H9 (cell line): ENCODE data around the gene EPB41L4A. TPM values are rescaled to one million over a fixed set of nuclear protein-coding genes. Genes with fewer than 3 reads are reported as not detected.

Experiments used
- DNase-seq: peaks from one replicate; pipeline ENCODE4 v3.0.0-alpha.2; 2017
- H2AFZ ChIP-seq: one replicate; pipeline ENCODE4 v1.6.1; 2013; ENCODE audit warnings: mild to moderate bottlenecking, low read length, control low read depth, moderate library complexity
- H2AK5ac ChIP-seq: 2 replicates; pipeline ENCODE4 v1.6.1; 2013; ENCODE audit warnings: low read length, control low read depth, mixed read lengths; ENCODE audit not compliant: insufficient read length
- H2BK120ac ChIP-seq: one replicate; pipeline ENCODE4 v1.6.1; 2013; ENCODE audit warnings: low read depth, mild to moderate bottlenecking, low read length, control low read depth, inconsistent platforms; ENCODE audit not compliant: poor library complexity, severe bottlenecking
- H2BK12ac ChIP-seq: 2 replicates; pipeline ENCODE4 v1.6.1; 2013; ENCODE audit warnings: low read length, control low read depth, mixed read lengths, low read depth; ENCODE audit not compliant: insufficient read length
- H2BK15ac ChIP-seq: 2 replicates; pipeline ENCODE4 v1.6.1; 2013; ENCODE audit warnings: low read depth, low read length, control low read depth
- H2BK20ac ChIP-seq: one replicate; pipeline ENCODE4 v1.6.1; 2013; ENCODE audit warnings: low read depth, mild to moderate bottlenecking, low read length, control low read depth, inconsistent platforms; ENCODE audit not compliant: poor library complexity, severe bottlenecking
- H2BK5ac ChIP-seq: 2 replicates; pipeline ENCODE4 v1.6.1; 2013; ENCODE audit warnings: low read length, control low read depth, mixed read lengths; ENCODE audit not compliant: insufficient read length
- H3K14ac ChIP-seq: 2 replicates; pipeline ENCODE4 v1.6.1; 2013; ENCODE audit warnings: low read length, control low read depth; ENCODE audit not compliant: insufficient read depth
- H3K18ac ChIP-seq: 2 replicates; pipeline ENCODE4 v1.6.1; 2013; ENCODE audit warnings: low read depth, mild to moderate bottlenecking, mixed read lengths, low read length, control low read depth; ENCODE audit not compliant: insufficient read length
- H3K23ac ChIP-seq: 2 replicates; pipeline ENCODE4 v1.6.1; 2013; ENCODE audit warnings: low read length, control low read depth, mixed read lengths, low read depth; ENCODE audit not compliant: insufficient read length
- H3K23me2 ChIP-seq: 2 replicates; pipeline ENCODE4 v1.6.1; 2013; ENCODE audit warnings: low read depth, mild to moderate bottlenecking, mixed read lengths, low read length, control low read depth; ENCODE audit not compliant: insufficient read length, poor library complexity, severe bottlenecking
- H3K27ac ChIP-seq: 2 replicates; pipeline ENCODE4 v1.5.1; 2013; ENCODE audit warnings: low read length, control low read depth, mixed read lengths, low read depth; ENCODE audit not compliant: insufficient read length
- H3K27me3 ChIP-seq: 2 replicates; pipeline ENCODE4 v1.6.1; 2013; ENCODE audit warnings: low read length, control low read depth, inconsistent platforms; ENCODE audit not compliant: insufficient read depth
- H3K4ac ChIP-seq: 2 replicates; pipeline ENCODE4 v1.6.1; 2013; ENCODE audit warnings: low read depth, mild to moderate bottlenecking, control low read depth, inconsistent platforms, low read length, moderate library complexity
- H3K4me1 ChIP-seq: 2 replicates; pipeline ENCODE4 v1.6.1; 2013; ENCODE audit warnings: low read length, control low read depth, inconsistent platforms; ENCODE audit not compliant: insufficient read depth
- H3K4me2 ChIP-seq: 2 replicates; pipeline ENCODE4 v1.6.1; 2013; ENCODE audit warnings: low read length, control low read depth, mixed read lengths; ENCODE audit not compliant: insufficient read length, insufficient read depth
- H3K56ac ChIP-seq: 2 replicates; pipeline ENCODE4 v1.6.1; 2013; ENCODE audit warnings: low read depth, mild to moderate bottlenecking, mixed read lengths, low read length, control low read depth; ENCODE audit not compliant: insufficient read length
- H3K79me1 ChIP-seq: 2 replicates; pipeline ENCODE4 v1.6.1; 2013; ENCODE audit warnings: low read depth, mild to moderate bottlenecking, moderate library complexity, low read length, control low read depth, inconsistent platforms; ENCODE audit not compliant: insufficient read depth, poor library complexity, severe bottlenecking
- H3K79me2 ChIP-seq: 2 replicates; pipeline ENCODE4 v1.6.1; 2013; ENCODE audit warnings: low read length, control low read depth, inconsistent platforms; ENCODE audit not compliant: insufficient read depth
- H3K9ac ChIP-seq: 2 replicates; pipeline ENCODE4 v1.6.1; 2013; ENCODE audit warnings: low read length, control low read depth, mixed read lengths; ENCODE audit not compliant: insufficient read length; ENCODE audit errors: extremely low read depth
- H3K9me3 ChIP-seq: one replicate; pipeline ENCODE4 v1.6.1; 2013; ENCODE audit warnings: low read depth, low read length, inconsistent platforms; ENCODE audit not compliant: control insufficient read depth
- H3T11ph ChIP-seq: one replicate; pipeline ENCODE4 v1.6.1; 2013; ENCODE audit warnings: mild to moderate bottlenecking, low read length, control low read depth, inconsistent platforms
- H4K20me1 ChIP-seq: one replicate; pipeline ENCODE4 v1.6.1; 2013; ENCODE audit not compliant: control insufficient read depth, insufficient read length, insufficient read depth
- H4K5ac ChIP-seq: 2 replicates; pipeline ENCODE4 v1.6.1; 2013; ENCODE audit warnings: low read depth, mild to moderate bottlenecking, mixed read lengths, low read length, control low read depth; ENCODE audit not compliant: insufficient read length
- H4K8ac ChIP-seq: replicated peaks from 2 replicates; pipeline ENCODE4 v1.6.1; 2013; ENCODE audit warnings: low read length, control low read depth, mixed read lengths, low read depth; ENCODE audit not compliant: insufficient read length
- H4K91ac ChIP-seq: 2 replicates; pipeline ENCODE4 v1.6.1; 2013; ENCODE audit warnings: low read depth, mild to moderate bottlenecking, moderate library complexity, mixed read lengths, low read length, control low read depth; ENCODE audit not compliant: insufficient read length
- H3K27ac Mint-ChIP-seq, 3 experiments: 2 replicates in 2 of 3; 3 replicates in 1 of 3; pipeline ENCODE4 v1.8.0; 2020 to 2021; ENCODE audit warnings: mixed read lengths in 3 of 3, mild to moderate bottlenecking in 1 of 3, moderate library complexity in 1 of 3
- H3K27me3 Mint-ChIP-seq: 2 replicates; pipeline ENCODE4 v1.8.0; 2021; ENCODE audit warnings: low read depth, mild to moderate bottlenecking, moderate library complexity, mixed read lengths
- H3K36me3 Mint-ChIP-seq, 3 experiments: 2 replicates in 2 of 3; 3 replicates in 1 of 3; pipeline ENCODE4 v1.8.0; 2020 to 2021; ENCODE audit warnings: low read depth in 3 of 3, mixed read lengths in 3 of 3; ENCODE audit not compliant: insufficient read depth in 1 of 3
- H3K4me1 Mint-ChIP-seq, 2 experiments: 2 replicates each; pipeline ENCODE4 v1.8.0; 2020; ENCODE audit warnings: mixed read lengths in 2 of 2
- H3K4me3 Mint-ChIP-seq, 2 experiments: 2 replicates in 1 of 2; 3 replicates in 1 of 2; pipeline ENCODE4 v1.8.0; 2020 to 2021; ENCODE audit warnings: mild to moderate bottlenecking in 2 of 2, mixed read lengths in 2 of 2, moderate library complexity in 1 of 2
- H3K9me3 Mint-ChIP-seq, 2 experiments: 2 replicates in 1 of 2; 3 replicates in 1 of 2; pipeline ENCODE4 v1.8.0; 2020; ENCODE audit warnings: mild to moderate bottlenecking in 2 of 2, mixed read lengths in 2 of 2, moderate library complexity in 1 of 2
- WGBS: extraction: QIAGEN DNeasy Blood & Tissue Kit; methylation state at CpG from one replicate; pipeline ENCODE4 v1.1.7; 2013; ENCODE audit warnings: missing lambda C conversion rate, low lambda C conversion rate, mixed read lengths; ENCODE audit not compliant: insufficient read length; ENCODE audit errors: extremely low coverage; 5-methylcytosine and 5-hydroxymethylcytosine counted together
- total RNA-seq: library from RNA; stranded (reverse); gene quantifications from 2 replicates; pipeline ENCODE4 v1.2.1, GENCODE V29; 2021
- TF ChIP-seq, protein P1 (sequence below): fragments of 200-600 bp; sonication (generic); conservative IDR thresholded peaks from 3 replicates; pipeline ENCODE4 v1.8.0; 2021; ENCODE audit warnings: antibody characterized with exemption, mild to moderate bottlenecking

Gene EPB41L4A
- total RNA-seq, 1 experiment from 2014 or later: 4.9 TPM

DNA sequence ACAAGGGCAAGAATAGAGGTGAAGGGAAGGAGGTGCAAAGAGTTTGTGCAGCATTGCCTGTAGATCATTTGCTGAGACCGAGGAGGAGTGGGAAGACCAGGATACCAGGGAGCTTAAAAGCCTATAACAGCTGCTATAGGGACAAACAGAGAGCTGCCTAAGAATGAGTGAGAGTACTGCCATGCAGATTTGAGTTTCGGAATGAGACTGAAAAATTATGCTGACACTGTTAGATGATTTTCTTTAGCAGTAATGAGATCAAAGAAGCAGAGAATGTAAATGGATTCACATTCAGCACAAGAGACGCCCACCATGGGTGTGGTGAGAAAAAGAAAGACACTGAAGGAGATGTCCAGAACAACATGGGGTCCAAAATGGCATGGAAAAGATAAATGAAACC lies 69.7 kb downstream of the EPB41L4A start:
- Histone ChIP-seq H3K14ac (no peak overlapping the region), H3K27ac (no peak overlapping the region), H4K5ac (no peak overlapping the region), H3K4me1 (peaks cover 14% of the 10 kb centered on the region; the same call in 1 of the 2 replicates), H3K79me2 (no peaks in the 10 kb centered on the region), H2AFZ (no peak overlapping the region), H4K20me1 (no peaks in the 10 kb centered on the region), H3K9ac (no peak overlapping the region), H3K4ac (no peak overlapping the region), H2BK120ac (no peak overlapping the region), H3K56ac (no peak overlapping the region), H4K91ac (no peak overlapping the region), H3K18ac (no peak overlapping the region), H3K23ac (no peak overlapping the region), H2BK15ac (no peak overlapping the region), H3K4me2 (no peak overlapping the region), H4K8ac (no peak overlapping the region), H2AK5ac (no peak overlapping the region), H2BK5ac (no peak overlapping the region), H3K23me2 (no peaks in the 10 kb centered on the region), H3K27me3 (no peaks in the 10 kb centered on the region), H2BK12ac (no peak overlapping the region), H3K79me1 (no peaks in the 10 kb centered on the region), H3T11ph (no peak overlapping the region), H3K9me3 (no peaks in the 10 kb centered on the region), H2BK20ac (no peak overlapping the region)
- H3K36me3 Mint-ChIP-seq: no peaks in the 10 kb centered on the region; a peak in 1 of 7 replicates
- no peaks in the 10 kb centered on the region for H3K27me3 Mint-ChIP-seq
- H3K9me3 Mint-ChIP-seq: no peaks in the 10 kb centered on the region
- no CpG with 5 or more reads among the region's 3 CpGs for WGBS
- TF ChIP-seq, protein P1, sequence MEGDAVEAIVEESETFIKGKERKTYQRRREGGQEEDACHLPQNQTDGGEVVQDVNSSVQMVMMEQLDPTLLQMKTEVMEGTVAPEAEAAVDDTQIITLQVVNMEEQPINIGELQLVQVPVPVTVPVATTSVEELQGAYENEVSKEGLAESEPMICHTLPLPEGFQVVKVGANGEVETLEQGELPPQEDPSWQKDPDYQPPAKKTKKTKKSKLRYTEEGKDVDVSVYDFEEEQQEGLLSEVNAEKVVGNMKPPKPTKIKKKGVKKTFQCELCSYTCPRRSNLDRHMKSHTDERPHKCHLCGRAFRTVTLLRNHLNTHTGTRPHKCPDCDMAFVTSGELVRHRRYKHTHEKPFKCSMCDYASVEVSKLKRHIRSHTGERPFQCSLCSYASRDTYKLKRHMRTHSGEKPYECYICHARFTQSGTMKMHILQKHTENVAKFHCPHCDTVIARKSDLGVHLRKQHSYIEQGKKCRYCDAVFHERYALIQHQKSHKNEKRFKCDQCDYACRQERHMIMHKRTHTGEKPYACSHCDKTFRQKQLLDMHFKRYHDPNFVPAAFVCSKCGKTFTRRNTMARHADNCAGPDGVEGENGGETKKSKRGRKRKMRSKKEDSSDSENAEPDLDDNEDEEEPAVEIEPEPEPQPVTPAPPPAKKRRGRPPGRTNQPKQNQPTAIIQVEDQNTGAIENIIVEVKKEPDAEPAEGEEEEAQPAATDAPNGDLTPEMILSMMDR: no peak
- no peak for DNase-seq
- H3K4me1 Mint-ChIP-seq: peaks cover 10 to 12% of the 10 kb centered on the region in 2 experiments
- no peak overlapping the region for H3K4me3 Mint-ChIP-seq
- no peak overlapping the region for H3K27ac Mint-ChIP-seq
